Gastroesophageal sphincter (tissue), 3 donors: ENCODE data around the gene SELENOK.

Experiments used
- POLR2A ChIP-seq, 2 donors: fragments of 450-650 bp; IDR thresholded peaks; one replicate each; pipeline ENCODE4 v1.6.1; 2017; ENCODE audit warnings: antibody characterized with exemption in 2 of 2, mild to moderate bottlenecking in 2 of 2, moderate library complexity in 1 of 2
- POLR2AphosphoS5 ChIP-seq: sonication (generic); formaldehyde crosslinking; IDR thresholded peaks from one replicate; pipeline ENCODE4 v1.6.1; 2017; ENCODE audit warnings: antibody characterized with exemption
- TF ChIP-seq, protein P1 (sequence below), 4 experiments: fragments of 200-600 bp in 2 of 4; fragments of 450-650 bp in 2 of 4; sonication (generic) in 1 of 4; IDR thresholded peaks; one replicate each; pipeline ENCODE4 v1.5.1; 2017 to 2019; ENCODE audit warnings: antibody characterized with exemption in 4 of 4, mild to moderate bottlenecking in 2 of 4, moderate library complexity in 2 of 4

DNA sequence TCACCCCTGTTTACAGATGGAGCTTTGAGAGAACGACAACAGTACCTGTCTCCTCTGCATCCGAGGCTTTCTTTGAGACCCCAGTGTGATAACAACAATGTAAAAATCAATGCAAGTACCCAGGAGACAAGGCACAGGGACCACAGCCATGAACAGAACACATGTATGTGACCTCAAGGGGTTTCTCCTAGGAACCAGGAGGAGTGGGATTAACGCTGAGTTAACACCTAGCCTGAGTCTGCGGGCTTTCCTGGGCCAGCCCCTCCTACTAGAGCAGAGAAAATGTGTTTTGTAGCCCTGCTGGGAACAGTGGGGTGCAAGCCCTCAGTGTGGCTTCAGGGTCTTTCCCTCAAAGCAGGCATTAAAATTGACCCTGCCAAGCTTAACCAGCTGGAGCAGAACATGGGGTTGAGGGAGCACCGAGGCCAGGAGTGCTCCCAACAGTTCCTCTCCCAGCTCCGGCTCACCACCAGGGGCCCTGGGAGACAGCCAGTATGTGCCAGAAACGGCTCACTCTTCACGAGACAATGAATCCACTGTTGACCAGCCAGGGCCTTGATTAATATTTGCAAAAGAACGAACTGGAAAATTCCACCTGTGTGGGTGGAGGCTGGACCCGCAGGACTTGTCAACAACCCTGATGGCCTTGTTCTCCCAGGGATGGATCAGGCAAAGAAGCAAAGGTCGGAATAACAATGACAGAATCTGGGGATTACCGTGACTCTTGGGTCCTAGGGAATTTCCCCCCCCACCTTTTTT lies 49.0 kb downstream of the SELENOK start:
- TF ChIP-seq, protein P1, sequence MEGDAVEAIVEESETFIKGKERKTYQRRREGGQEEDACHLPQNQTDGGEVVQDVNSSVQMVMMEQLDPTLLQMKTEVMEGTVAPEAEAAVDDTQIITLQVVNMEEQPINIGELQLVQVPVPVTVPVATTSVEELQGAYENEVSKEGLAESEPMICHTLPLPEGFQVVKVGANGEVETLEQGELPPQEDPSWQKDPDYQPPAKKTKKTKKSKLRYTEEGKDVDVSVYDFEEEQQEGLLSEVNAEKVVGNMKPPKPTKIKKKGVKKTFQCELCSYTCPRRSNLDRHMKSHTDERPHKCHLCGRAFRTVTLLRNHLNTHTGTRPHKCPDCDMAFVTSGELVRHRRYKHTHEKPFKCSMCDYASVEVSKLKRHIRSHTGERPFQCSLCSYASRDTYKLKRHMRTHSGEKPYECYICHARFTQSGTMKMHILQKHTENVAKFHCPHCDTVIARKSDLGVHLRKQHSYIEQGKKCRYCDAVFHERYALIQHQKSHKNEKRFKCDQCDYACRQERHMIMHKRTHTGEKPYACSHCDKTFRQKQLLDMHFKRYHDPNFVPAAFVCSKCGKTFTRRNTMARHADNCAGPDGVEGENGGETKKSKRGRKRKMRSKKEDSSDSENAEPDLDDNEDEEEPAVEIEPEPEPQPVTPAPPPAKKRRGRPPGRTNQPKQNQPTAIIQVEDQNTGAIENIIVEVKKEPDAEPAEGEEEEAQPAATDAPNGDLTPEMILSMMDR (IDR thresholded peaks at IDR 0.05) = no peak
- TF ChIP-seq POLR2A (IDR thresholded peaks at IDR 0.05) = no peak
- no peak for TF ChIP-seq POLR2AphosphoS5
